GM12878 (cell line): ENCODE results near the gene VCAN.

Experiments used
- CEBPB ChIP-seq, 2 experiments: fragments of 150-350 bp in 1 of 2; IDR thresholded peaks; 2 replicates each; pipeline ENCODE4 v1.6.1; 2012 to 2014; ENCODE audit warnings: low read depth in 2 of 2, low read length in 2 of 2, borderline replicate concordance in 1 of 2, inconsistent platforms in 1 of 2
- CTCF ChIP-seq, 3 experiments: IDR thresholded peaks in 2 of 3; conservative IDR thresholded peaks in 1 of 3; 2 replicates each; pipeline ENCODE4 v1.5.1; 2011; ENCODE audit warnings: low read depth in 3 of 3, low read length in 3 of 3, mild to moderate bottlenecking in 3 of 3, control low read depth in 2 of 3, moderate library complexity in 2 of 3, inconsistent platforms in 1 of 3, mixed read lengths in 1 of 3; ENCODE audit not compliant: control insufficient read depth in 2 of 3, insufficient read depth in 1 of 3; ENCODE audit errors: extremely low read depth in 1 of 3
- EZH2 ChIP-seq: IDR thresholded peaks from 2 replicates; pipeline ENCODE4 v1.6.1; 2012; ENCODE audit warnings: low read depth, mild to moderate bottlenecking, control low read depth, inconsistent platforms, low read length, borderline replicate concordance; ENCODE audit not compliant: control insufficient read depth
- HCFC1 ChIP-seq: fragments of 150-350 bp; IDR thresholded peaks from 2 replicates; pipeline ENCODE4 v1.6.1; 2014; ENCODE audit warnings: low read length
- HDAC2 ChIP-seq: fragments of 200-600 bp; sonication (generic); IDR thresholded peaks from 2 replicates; pipeline ENCODE4 v1.6.1; 2017
- RAD21 ChIP-seq: IDR thresholded peaks from 2 replicates; pipeline ENCODE4 v1.6.1; 2011; ENCODE audit warnings: mild to moderate bottlenecking, low read depth, low read length, moderate library complexity; ENCODE audit not compliant: insufficient read depth
- TCF12 ChIP-seq: IDR thresholded peaks from 2 replicates; pipeline ENCODE4 v1.6.1; 2011; ENCODE audit warnings: low read depth, mild to moderate bottlenecking, low read length

DNA sequence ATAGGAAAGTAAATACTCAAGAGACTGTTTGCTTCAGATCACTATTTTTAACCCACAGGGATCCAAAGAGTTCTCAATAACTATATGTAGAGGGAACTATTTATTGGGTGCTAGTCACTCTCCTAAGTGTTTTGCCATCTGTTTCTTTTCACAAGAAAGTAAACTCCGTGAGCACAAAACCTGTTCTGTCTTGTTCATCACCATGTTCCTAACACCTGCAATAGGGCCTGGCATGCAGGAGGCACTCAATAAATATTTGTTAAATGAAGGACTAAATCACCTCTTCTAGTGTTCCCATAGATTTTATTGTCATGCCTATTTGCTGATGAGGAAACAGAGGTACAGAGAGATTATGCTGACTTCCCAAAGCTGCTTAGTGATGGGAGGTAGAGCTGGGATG lies 118.2 kb downstream of the VCAN start:
- TF ChIP-seq HCFC1 (no peak), TCF12 (no peak), RAD21 (no peak), CTCF (IDR thresholded peaks at IDR 0.05 in 2 of 3, conservative IDR thresholded peaks at IDR 0.05 in 1 of 3; ENCODE audit: control insufficient read depth in 2 of 3, extremely low read depth in 1 of 3, insufficient read depth in 1 of 3, low read depth in 3 of 3, low read length in 3 of 3) (no peak), EZH2 (no peak), HDAC2 (no peak), CEBPB (IDR thresholded peaks at IDR 0.05; ENCODE audit: borderline replicate concordance in 1 of 2, low read depth in 2 of 2, low read length in 2 of 2) (no peak)
